HepG2 (cell line): ENCODE data around the gene BMF. TPM values are rescaled to one million over a fixed set of nuclear protein-coding genes. Genes with fewer than 3 reads are reported as not detected.

Experiments
- ATAC-seq: fragments of 200-7000 bp; cut with Tn5 transposase; 3 replicates; pipeline ENCODE4 v1.9.1; 2020; ENCODE audit warnings: mild to moderate bottlenecking, moderate library complexity
- BruUV-seq: library from RNA; stranded (reverse); fragments of 400-500 nt; replicated peaks from 2 replicates; lab custom pipeline; 2021; lab: Mats Ljungman, UMichigan
- CTCF ChIA-PET: fragments of 300-600 bp; formaldehyde crosslinking; extraction: SDS; loops from one replicate; lab custom pipeline; 2021; ENCODE audit warnings: low total read pairs, inconsistent platforms, low intra/inter-chr PET ratio; lab: Yijun Ruan, JAX
- POLR2A ChIA-PET: fragments of 350-600 bp; sonication (Branson Sonifier 250); formaldehyde crosslinking; loops from one replicate; lab custom pipeline; 2020; ENCODE audit warnings: antibody characterized with exemption, inconsistent platforms; lab: Yijun Ruan, JAX
- DNase-seq: peaks from one replicate; pipeline ENCODE4 v3.0.0-alpha.2; 2015; ENCODE audit warnings: low spot score
- FAIRE-seq: peaks from 3 replicates; lab custom pipeline; 2011; peaks lifted over from hg19 to GRCh38; lab: Jason Lieb, UNC
- H2AFZ ChIP-seq: one replicate; pipeline ENCODE4 v1.6.1; 2011; ENCODE audit warnings: low read length, inconsistent platforms
- H3K27ac ChIP-seq: fragments of 300-600 bp; 3 replicates; pipeline ENCODE4 v1.8.0; 2011; ENCODE audit warnings: mixed run types, mild to moderate bottlenecking, mixed read lengths, low read length, inconsistent platforms; ENCODE audit not compliant: insufficient read depth; ENCODE audit errors: extremely low read length
- H3K27me3 ChIP-seq, 2 experiments: fragments of 200-600 bp in 1 of 2; 2 replicates in 1 of 2; 3 replicates in 1 of 2; pipeline versions ENCODE4 v1.6.0 to v1.8.0; 2011; ENCODE audit warnings: low read length in 2 of 2, mild to moderate bottlenecking in 2 of 2, moderate library complexity in 2 of 2, inconsistent platforms in 1 of 2; ENCODE audit not compliant: insufficient read depth in 2 of 2, control insufficient read depth in 1 of 2
- H3K36me3 ChIP-seq, 2 experiments: fragments of 200-600 bp in 1 of 2; replicated peaks in 1 of 2; 2 replicates in 1 of 2; 3 replicates in 1 of 2; pipeline versions ENCODE4 v1.5.1 to v1.8.0; 2011; ENCODE audit warnings: low read length in 2 of 2, inconsistent platforms in 1 of 2; ENCODE audit not compliant: insufficient read depth in 2 of 2, control insufficient read depth in 1 of 2
- H3K4me1 ChIP-seq: 2 replicates; pipeline ENCODE4 v1.5.1; 2012; ENCODE audit warnings: low read length, inconsistent platforms; ENCODE audit not compliant: insufficient read depth
- H3K4me2 ChIP-seq: 2 replicates; pipeline ENCODE4 v1.6.0; 2011; ENCODE audit warnings: low read depth, low read length, inconsistent platforms
- H3K4me3 ChIP-seq, 3 experiments: fragments of 200-600 bp in 1 of 3; sonication (generic), shearing (Covaris generic) in 1 of 3; replicated peaks in 1 of 3; 2 replicates each; pipeline ENCODE4 v1.5.1; 2011 to 2016; ENCODE audit warnings: low read length in 3 of 3, inconsistent platforms in 2 of 3, low read depth in 2 of 3, mild to moderate bottlenecking in 2 of 3, control low read depth in 1 of 3, mixed read lengths in 1 of 3; ENCODE audit not compliant: insufficient read depth in 1 of 3
- H3K79me2 ChIP-seq: one replicate; pipeline ENCODE4 v1.6.1; 2011; ENCODE audit warnings: low read length, inconsistent platforms; ENCODE audit not compliant: insufficient read depth
- H3K9ac ChIP-seq: 2 replicates; pipeline ENCODE4 v1.6.0; 2011; ENCODE audit warnings: mild to moderate bottlenecking, low read depth, low read length, inconsistent platforms; ENCODE audit not compliant: insufficient read depth
- H3K9me3 ChIP-seq: 2 replicates; pipeline ENCODE4 v1.5.1; 2012; ENCODE audit warnings: mild to moderate bottlenecking, low read length
- H4K20me1 ChIP-seq: 2 replicates; pipeline ENCODE4 v1.6.0; 2011; ENCODE audit warnings: inconsistent platforms, mild to moderate bottlenecking, low read length, moderate library complexity; ENCODE audit not compliant: insufficient read depth
- CBFB ChIP-seq: sonication (generic); formaldehyde crosslinking; IDR thresholded peaks from 2 replicates; pipeline ENCODE4 v1.4.0; 2020; ENCODE audit warnings: missing genetic modification reagents
- KDM4B ChIP-seq: sonication (generic); formaldehyde crosslinking; IDR thresholded peaks from 2 replicates; pipeline ENCODE4 v1.4.0; 2020; ENCODE audit warnings: missing genetic modification reagents
- MEF2D ChIP-seq: sonication (generic); formaldehyde crosslinking; IDR thresholded peaks from 2 replicates; pipeline ENCODE4 v1.5.1; 2020; ENCODE audit warnings: mild to moderate bottlenecking, missing genetic modification reagents
- NBN ChIP-seq: fragments of 450-650 bp; conservative IDR thresholded peaks from 2 replicates; pipeline ENCODE4 v1.6.1; 2017
- NKX3-1 ChIP-seq: sonication (generic); formaldehyde crosslinking; IDR thresholded peaks from 2 replicates; pipeline ENCODE4 v1.5.0; 2020; ENCODE audit warnings: missing genetic modification reagents
- PCBP1 ChIP-seq: fragments of 200-400 bp; formaldehyde crosslinking; IDR thresholded peaks from 2 replicates; pipeline ENCODE4 v1.6.1; 2017; ENCODE audit warnings: mild to moderate bottlenecking, low read depth, low read length, borderline replicate concordance
- PHF8 ChIP-seq: sonication (generic); formaldehyde crosslinking; IDR thresholded peaks from 2 replicates; pipeline ENCODE4 v1.5.0; 2020; ENCODE audit warnings: missing genetic modification reagents
- POLR2A ChIP-seq, 2 experiments: IDR thresholded peaks; 2 replicates each; pipeline ENCODE4 v1.6.1; 2011; ENCODE audit warnings: low read depth in 2 of 2, low read length in 2 of 2, mild to moderate bottlenecking in 1 of 2, moderate library complexity in 1 of 2; ENCODE audit not compliant: insufficient read depth in 1 of 2
- SMAD9 ChIP-seq: sonication (generic); formaldehyde crosslinking; IDR thresholded peaks from 2 replicates; pipeline ENCODE4 v1.5.1; 2020; ENCODE audit warnings: mild to moderate bottlenecking, missing genetic modification reagents
- ZNF790 ChIP-seq: sonication (generic); formaldehyde crosslinking; IDR thresholded peaks from 2 replicates; pipeline ENCODE4 v1.8.0; 2022; ENCODE audit warnings: missing genetic modification reagents, mild to moderate bottlenecking, borderline replicate concordance
- whole genome bisulfite sequencing: methylation state at CpG from one replicate; pipeline ENCODE4 v1.1.6; 2017; ENCODE audit warnings: low lambda C conversion rate; 5-methylcytosine and 5-hydroxymethylcytosine counted together
- in situ Hi-C: cut with HindIII; loops from 2 replicates; pipeline ENCODE4 v1.10.0; 2017; ENCODE audit warnings: low pct_unique_long_range_greater_than_20kb; ENCODE audit not compliant: extremely low pct_ligation_motif_present
- intact Hi-C: fragments of 100-400 bp; cut with micrococcal nuclease; formaldehyde crosslinking; loops from one replicate; pipeline ENCODE4 v1.10.0; 2022; ENCODE audit not compliant: unreplicated experiment
- polyA plus RNA-seq, 8 experiments: library from polyadenylated mRNA; depleted of rRNA in 3 of 8; stranded (reverse) in 7 of 8; unstranded in 1 of 8; fragments of >200 nt; fragmentation: Illumina TruSeq in 4 of 8; extraction: Trizol in 4 of 8; gene quantifications; 2 replicates each; pipeline versions ENCODE4 v1.2.1 to v1.2.3, GENCODE V29; 2011 to 2016; ENCODE audit warnings: low read depth in 4 of 8, missing spikeins in 1 of 8, mixed read lengths in 1 of 8; ENCODE audit not compliant: insufficient read depth in 1 of 8
- total RNA-seq, 5 experiments: library from RNA; depleted of rRNA; stranded (reverse); fragments of >200 nt; fragmentation: Illumina TruSeq; extraction: Trizol; gene quantifications; 2 replicates each; pipeline ENCODE4 v1.2.3, GENCODE V29; 2016; ENCODE audit warnings: low read depth in 1 of 5
- TF ChIP-seq, protein P1 (sequence below): sonication (generic); formaldehyde crosslinking; IDR thresholded peaks from 2 replicates; pipeline ENCODE4 v1.4.0; 2020; ENCODE audit warnings: missing genetic modification reagents
- TF ChIP-seq, protein P2 (sequence below): sonication (generic); formaldehyde crosslinking; IDR thresholded peaks from 2 replicates; pipeline ENCODE4 v1.8.0; 2022; ENCODE audit warnings: missing genetic modification reagents, mild to moderate bottlenecking, moderate library complexity, borderline replicate concordance
- TF ChIP-seq, protein P3 (sequence below): sonication (generic); formaldehyde crosslinking; IDR thresholded peaks from 2 replicates; pipeline ENCODE4 v1.4.0; 2020; ENCODE audit warnings: missing genetic modification reagents, borderline replicate concordance
- TF ChIP-seq, protein P4 (sequence below): IDR thresholded peaks from 2 replicates; pipeline ENCODE4 v1.6.1; 2016
- TF ChIP-seq, protein P5 (sequence below): sonication (generic); formaldehyde crosslinking; IDR thresholded peaks from 2 replicates; pipeline ENCODE4 v1.5.0; 2020; ENCODE audit warnings: mild to moderate bottlenecking, low read depth, missing genetic modification reagents, borderline replicate concordance

BMF gene
- total and polyA plus RNA-seq, 2 of the 13 experiments (the other 11 are each of a cell fraction or from before 2014, with no cell fraction given): 8.7 to 15.9 TPM

DNA sequence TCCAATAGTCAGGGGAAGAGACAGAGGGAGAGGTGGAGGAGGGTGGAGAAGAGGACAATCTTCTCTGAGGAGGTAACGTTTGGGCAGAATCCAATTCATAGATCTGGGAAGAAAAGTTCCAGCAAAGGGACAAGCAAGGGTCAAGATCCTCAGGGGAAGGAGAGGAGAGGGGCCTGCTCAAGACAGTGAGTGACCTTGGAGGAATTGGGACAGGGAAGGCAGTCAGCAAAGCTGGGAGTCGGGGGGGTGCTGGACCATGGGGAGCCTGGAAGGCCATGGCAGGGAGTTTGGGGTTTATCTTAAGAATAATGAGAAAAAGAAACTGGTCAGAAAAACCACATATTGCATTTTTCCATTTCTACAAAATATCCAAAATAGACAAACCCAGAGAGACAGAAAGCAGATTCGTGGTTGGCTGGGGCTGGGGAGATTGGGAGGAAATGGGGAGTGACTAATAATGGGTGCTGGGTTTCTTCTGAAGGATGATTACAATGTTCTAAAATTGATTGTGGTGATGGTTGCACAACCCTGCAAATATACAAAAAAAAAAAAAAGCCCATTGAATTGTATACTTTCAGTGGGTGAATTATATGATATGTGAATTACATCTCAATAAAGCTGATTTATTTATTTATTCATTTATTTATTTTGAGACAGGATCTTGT lies 50.1 kb downstream of the BMF start:
- FAIRE-seq: no peak
- no peak overlapping the region for H3K9ac ChIP-seq

More for the DNA sequence above, 50.1 kb downstream of the BMF start:
- in situ Hi-C loops (no loop called here), intact Hi-C loops (no loop called here)
- Histone ChIP-seq H4K20me1 (no peaks in the 10 kb centered on the region), H3K79me2 (no peaks in the 10 kb centered on the region), H3K36me3 (peaks cover 0 to 2% of the 10 kb centered on the region in 2 experiments; a peak in 1 of 5 replicates), H3K9me3 (no peaks in the 10 kb centered on the region), H3K27ac (no peak overlapping the region), H3K27me3 (no peaks in the 10 kb centered on the region), H3K4me3 (no peak overlapping the region), H3K4me1 (no peaks in the 10 kb centered on the region), H2AFZ (no peak overlapping the region), H3K4me2 (no peak overlapping the region)
- DNase-seq: no peak
- ATAC-seq: no peak
- POLR2A ChIA-PET: no interaction called here
- CTCF ChIA-PET: no interaction called here
- no TSS peak for BruUV-seq
- TF ChIP-seq, protein P1, sequence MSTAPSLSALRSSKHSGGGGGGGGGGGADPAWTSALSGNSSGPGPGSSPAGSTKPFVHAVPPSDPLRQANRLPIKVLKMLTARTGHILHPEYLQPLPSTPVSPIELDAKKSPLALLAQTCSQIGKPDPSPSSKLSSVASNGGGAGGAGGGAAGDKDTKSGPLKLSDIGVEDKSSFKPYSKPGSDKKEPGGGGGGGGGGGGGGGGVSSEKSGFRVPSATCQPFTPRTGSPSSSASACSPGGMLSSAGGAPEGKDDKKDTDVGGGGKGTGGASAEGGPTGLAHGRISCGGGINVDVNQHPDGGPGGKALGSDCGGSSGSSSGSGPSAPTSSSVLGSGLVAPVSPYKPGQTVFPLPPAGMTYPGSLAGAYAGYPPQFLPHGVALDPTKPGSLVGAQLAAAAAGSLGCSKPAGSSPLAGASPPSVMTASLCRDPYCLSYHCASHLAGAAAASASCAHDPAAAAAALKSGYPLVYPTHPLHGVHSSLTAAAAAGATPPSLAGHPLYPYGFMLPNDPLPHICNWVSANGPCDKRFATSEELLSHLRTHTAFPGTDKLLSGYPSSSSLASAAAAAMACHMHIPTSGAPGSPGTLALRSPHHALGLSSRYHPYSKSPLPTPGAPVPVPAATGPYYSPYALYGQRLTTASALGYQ (CRISPR knock-in tag): no peak
- TF ChIP-seq, protein P2, sequence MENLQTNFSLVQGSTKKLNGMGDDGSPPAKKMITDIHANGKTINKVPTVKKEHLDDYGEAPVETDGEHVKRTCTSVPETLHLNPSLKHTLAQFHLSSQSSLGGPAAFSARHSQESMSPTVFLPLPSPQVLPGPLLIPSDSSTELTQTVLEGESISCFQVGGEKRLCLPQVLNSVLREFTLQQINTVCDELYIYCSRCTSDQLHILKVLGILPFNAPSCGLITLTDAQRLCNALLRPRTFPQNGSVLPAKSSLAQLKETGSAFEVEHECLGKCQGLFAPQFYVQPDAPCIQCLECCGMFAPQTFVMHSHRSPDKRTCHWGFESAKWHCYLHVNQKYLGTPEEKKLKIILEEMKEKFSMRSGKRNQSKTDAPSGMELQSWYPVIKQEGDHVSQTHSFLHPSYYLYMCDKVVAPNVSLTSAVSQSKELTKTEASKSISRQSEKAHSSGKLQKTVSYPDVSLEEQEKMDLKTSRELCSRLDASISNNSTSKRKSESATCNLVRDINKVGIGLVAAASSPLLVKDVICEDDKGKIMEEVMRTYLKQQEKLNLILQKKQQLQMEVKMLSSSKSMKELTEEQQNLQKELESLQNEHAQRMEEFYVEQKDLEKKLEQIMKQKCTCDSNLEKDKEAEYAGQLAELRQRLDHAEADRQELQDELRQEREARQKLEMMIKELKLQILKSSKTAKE (CRISPR knock-in tag): no peak
- TF ChIP-seq ZNF790 (CRISPR knock-in tag) (no peak), PHF8 (no peak), CBFB (CRISPR knock-in tag) (no peak), POLR2A (IDR thresholded peaks at IDR 0.05; ENCODE audit: insufficient read depth in 1 of 2, low read depth in 2 of 2, low read length in 2 of 2) (no peak), NKX3-1 (CRISPR knock-in tag) (no peak), SMAD9 (no peak), PCBP1 (no peak), KDM4B (no peak), NBN (no peak), MEF2D (CRISPR knock-in tag) (no peak)
- TF ChIP-seq, protein P3, sequence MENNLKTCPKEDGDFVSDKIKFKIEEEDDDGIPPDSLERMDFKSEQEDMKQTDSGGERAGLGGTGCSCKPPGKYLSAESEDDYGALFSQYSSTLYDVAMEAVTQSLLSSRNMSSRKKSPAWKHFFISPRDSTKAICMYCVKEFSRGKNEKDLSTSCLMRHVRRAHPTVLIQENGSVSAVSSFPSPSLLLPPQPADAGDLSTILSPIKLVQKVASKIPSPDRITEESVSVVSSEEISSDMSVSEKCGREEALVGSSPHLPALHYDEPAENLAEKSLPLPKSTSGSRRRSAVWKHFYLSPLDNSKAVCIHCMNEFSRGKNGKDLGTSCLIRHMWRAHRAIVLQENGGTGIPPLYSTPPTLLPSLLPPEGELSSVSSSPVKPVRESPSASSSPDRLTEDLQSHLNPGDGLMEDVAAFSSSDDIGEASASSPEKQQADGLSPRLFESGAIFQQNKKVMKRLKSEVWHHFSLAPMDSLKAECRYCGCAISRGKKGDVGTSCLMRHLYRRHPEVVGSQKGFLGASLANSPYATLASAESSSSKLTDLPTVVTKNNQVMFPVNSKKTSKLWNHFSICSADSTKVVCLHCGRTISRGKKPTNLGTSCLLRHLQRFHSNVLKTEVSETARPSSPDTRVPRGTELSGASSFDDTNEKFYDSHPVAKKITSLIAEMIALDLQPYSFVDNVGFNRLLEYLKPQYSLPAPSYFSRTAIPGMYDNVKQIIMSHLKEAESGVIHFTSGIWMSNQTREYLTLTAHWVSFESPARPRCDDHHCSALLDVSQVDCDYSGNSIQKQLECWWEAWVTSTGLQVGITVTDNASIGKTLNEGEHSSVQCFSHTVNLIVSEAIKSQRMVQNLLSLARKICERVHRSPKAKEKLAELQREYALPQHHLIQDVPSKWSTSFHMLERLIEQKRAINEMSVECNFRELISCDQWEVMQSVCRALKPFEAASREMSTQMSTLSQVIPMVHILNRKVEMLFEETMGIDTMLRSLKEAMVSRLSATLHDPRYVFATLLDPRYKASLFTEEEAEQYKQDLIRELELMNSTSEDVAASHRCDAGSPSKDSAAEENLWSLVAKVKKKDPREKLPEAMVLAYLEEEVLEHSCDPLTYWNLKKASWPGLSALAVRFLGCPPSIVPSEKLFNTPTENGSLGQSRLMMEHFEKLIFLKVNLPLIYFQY (CRISPR knock-in tag): no peak
- TF ChIP-seq, protein P4, sequence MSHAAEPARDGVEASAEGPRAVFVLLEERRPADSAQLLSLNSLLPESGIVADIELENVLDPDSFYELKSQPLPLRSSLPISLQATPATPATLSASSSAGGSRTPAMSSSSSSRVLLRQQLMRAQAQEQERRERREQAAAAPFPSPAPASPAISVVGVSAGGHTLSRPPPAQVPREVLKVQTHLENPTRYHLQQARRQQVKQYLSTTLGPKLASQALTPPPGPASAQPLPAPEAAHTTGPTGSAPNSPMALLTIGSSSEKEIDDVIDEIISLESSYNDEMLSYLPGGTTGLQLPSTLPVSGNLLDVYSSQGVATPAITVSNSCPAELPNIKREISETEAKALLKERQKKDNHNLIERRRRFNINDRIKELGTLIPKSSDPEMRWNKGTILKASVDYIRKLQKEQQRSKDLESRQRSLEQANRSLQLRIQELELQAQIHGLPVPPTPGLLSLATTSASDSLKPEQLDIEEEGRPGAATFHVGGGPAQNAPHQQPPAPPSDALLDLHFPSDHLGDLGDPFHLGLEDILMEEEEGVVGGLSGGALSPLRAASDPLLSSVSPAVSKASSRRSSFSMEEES (CRISPR knock-in tag): no peak
- TF ChIP-seq, protein P5, sequence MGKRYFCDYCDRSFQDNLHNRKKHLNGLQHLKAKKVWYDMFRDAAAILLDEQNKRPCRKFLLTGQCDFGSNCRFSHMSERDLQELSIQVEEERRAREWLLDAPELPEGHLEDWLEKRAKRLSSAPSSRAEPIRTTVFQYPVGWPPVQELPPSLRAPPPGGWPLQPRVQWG (CRISPR knock-in tag): no peak
- 89% methylated on average over 3 of the region's 3 CpGs for WGBS
